HCT116 (cell line): ENCODE data around the gene NSMCE3. TPM values are rescaled to one million over a fixed set of nuclear protein-coding genes. Genes with fewer than 3 reads are reported as not detected.
"Not testable (repeated sequence)": the region's sequence is repeated elsewhere in the genome, so short reads cannot be mapped to it uniquely, and the experiment has no call there.

Experiments used
- ATAC-seq: fragments of 200-7000 bp; cut with Tn5 transposase; 2 replicates; pipeline ENCODE4 v1.9.1; 2020; ENCODE audit warnings: mild to moderate bottlenecking, moderate library complexity
- BruUV-seq: library from RNA; stranded (reverse); fragments of 400-500 nt; replicated peaks from 2 replicates; lab custom pipeline; 2021; lab: Mats Ljungman, UMichigan
- CTCF ChIA-PET: fragments of 300-600 bp; sonication (Branson Sonifier 250); formaldehyde crosslinking; loops from one replicate; lab custom pipeline; 2021; ENCODE audit warnings: antibody characterized with exemption; lab: Charles Lee
- POLR2A ChIA-PET: fragments of 300-600, 350-600 bp; sonication (Branson Sonifier 250); formaldehyde crosslinking; loops from one replicate; lab custom pipeline; 2021; ENCODE audit warnings: antibody characterized with exemption; lab: Charles Lee
- RAD21 ChIA-PET, 2 experiments: fragments of 300-600 bp; sonication (Branson Sonifier 250); formaldehyde crosslinking; loops; one replicate each; lab custom pipeline; 2023; ENCODE audit warnings: low total read pairs in 2 of 2; ENCODE audit not compliant: uncharacterized antibody in 2 of 2, unreplicated experiment in 2 of 2, low non-redundant PET in 1 of 2; lab: Charles Lee
- DNase-seq: peaks from one replicate; pipeline ENCODE4 v3.0.0-alpha.2; 2010; ENCODE audit warnings: low read depth, low spot score
- H2AFZ ChIP-seq: fragments of 200-600 bp; shearing (Covaris generic), sonication (generic); 2 replicates; pipeline ENCODE4 v1.6.1; 2017; ENCODE audit warnings: low read depth, mixed run types, mixed read lengths, antibody characterized with exemption, low read length; ENCODE audit not compliant: poor library complexity, severe bottlenecking
- H3K27ac ChIP-seq: 2 replicates; pipeline ENCODE4 v1.5.1; 2012; ENCODE audit warnings: low read depth, low read length
- H3K27me3 ChIP-seq: fragments of 200-600 bp; sonication (generic); 2 replicates; pipeline ENCODE4 v1.6.1; 2016; ENCODE audit warnings: mixed run types, low read length, mixed read lengths; ENCODE audit not compliant: insufficient read depth
- H3K36me3 ChIP-seq, 2 experiments: fragments of 200-500 bp in 1 of 2; fragments of 200-600 bp in 1 of 2; sonication (Bioruptor generic) in 1 of 2; sonication (generic) in 1 of 2; 2 replicates each; pipeline versions ENCODE4 v1.5.1 to v1.6.1; 2014 to 2016; ENCODE audit warnings: low read length in 2 of 2, inconsistent platforms in 1 of 2, mixed read lengths in 1 of 2, mixed run types in 1 of 2; ENCODE audit not compliant: insufficient read depth in 2 of 2, control insufficient read depth in 1 of 2
- H3K4me1 ChIP-seq, 2 experiments: fragments of 200-600 bp in 1 of 2; sonication (generic) in 1 of 2; 2 replicates each; pipeline versions ENCODE4 v1.5.1 to v1.6.1; 2012 to 2017; ENCODE audit warnings: low read length in 2 of 2, inconsistent platforms in 1 of 2, mild to moderate bottlenecking in 1 of 2, mixed read lengths in 1 of 2, mixed run types in 1 of 2, moderate library complexity in 1 of 2; ENCODE audit not compliant: insufficient read depth in 2 of 2, control insufficient read depth in 1 of 2
- H3K4me2 ChIP-seq: fragments of 200-600 bp; sonication (generic); 2 replicates; pipeline ENCODE4 v1.6.1; 2017; ENCODE audit warnings: mixed run types, low read length, mixed read lengths
- H3K4me3 ChIP-seq, 2 experiments: fragments of 200-600 bp in 1 of 2; sonication (generic) in 1 of 2; replicated peaks in 1 of 2; 2 replicates each; pipeline ENCODE4 v1.5.1; 2011 to 2016; ENCODE audit warnings: low read length in 2 of 2, control low read depth in 1 of 2, low read depth in 1 of 2, mild to moderate bottlenecking in 1 of 2, mixed read lengths in 1 of 2, mixed run types in 1 of 2
- H3K79me2 ChIP-seq: fragments of 200-600 bp; sonication (generic); 2 replicates; pipeline ENCODE4 v1.6.1; 2017; ENCODE audit warnings: mild to moderate bottlenecking, mixed run types, low read length, moderate library complexity, mixed read lengths; ENCODE audit not compliant: insufficient read depth
- H3K9ac ChIP-seq: fragments of 200-600 bp; sonication (generic); 2 replicates; pipeline ENCODE4 v1.6.1; 2016; ENCODE audit warnings: low read length, mixed read lengths
- H3K9me2 ChIP-seq: fragments of 200-600 bp; sonication (generic), shearing (Covaris generic); 2 replicates; pipeline ENCODE4 v1.6.1; 2017; ENCODE audit warnings: mixed run types, mild to moderate bottlenecking, moderate library complexity; ENCODE audit not compliant: insufficient read depth
- H3K9me3 ChIP-seq, 2 experiments: fragments of 200-500 bp in 1 of 2; fragments of 200-600 bp in 1 of 2; sonication (Bioruptor generic) in 1 of 2; sonication (generic) in 1 of 2; 2 replicates each; pipeline ENCODE4 v1.6.1; 2014 to 2017; ENCODE audit warnings: low read length in 2 of 2, mixed read lengths in 2 of 2, inconsistent platforms in 1 of 2, low read depth in 1 of 2, mild to moderate bottlenecking in 1 of 2, mixed run types in 1 of 2, moderate library complexity in 1 of 2; ENCODE audit not compliant: control insufficient read depth in 1 of 2, insufficient read depth in 1 of 2
- H4K20me1 ChIP-seq: fragments of 200-600 bp; sonication (generic), shearing (Covaris generic); 2 replicates; pipeline ENCODE4 v1.6.1; 2017; ENCODE audit warnings: mixed run types, mild to moderate bottlenecking, moderate library complexity; ENCODE audit not compliant: insufficient read depth
- CBX3 ChIP-seq: IDR thresholded peaks from 2 replicates; pipeline ENCODE4 v1.6.1; 2012; ENCODE audit warnings: low read depth
- CTCF ChIP-seq, 3 experiments: fragments of 200-600 bp in 1 of 3; sonication (generic) in 1 of 3; IDR thresholded peaks in 2 of 3; conservative IDR thresholded peaks in 1 of 3; 2 replicates each; pipeline ENCODE4 v1.5.1; 2012 to 2017; ENCODE audit warnings: low read depth in 2 of 3, low read length in 2 of 3, antibody characterized with exemption in 1 of 3, borderline replicate concordance in 1 of 3, control low read depth in 1 of 3, mild to moderate bottlenecking in 1 of 3, mixed read lengths in 1 of 3, mixed run types in 1 of 3, moderate library complexity in 1 of 3; ENCODE audit not compliant: insufficient read depth in 1 of 3
- EGR1 ChIP-seq: IDR thresholded peaks from 2 replicates; pipeline ENCODE4 v1.6.1; 2012; ENCODE audit warnings: low read depth
- FOSL1 ChIP-seq: IDR thresholded peaks from 2 replicates; pipeline ENCODE4 v1.6.1; 2012; ENCODE audit warnings: low read depth
- JUND ChIP-seq: IDR thresholded peaks from 2 replicates; pipeline ENCODE4 v1.6.1; 2012
- MAX ChIP-seq: IDR thresholded peaks from 2 replicates; pipeline ENCODE4 v1.6.1; 2012
- YY1 ChIP-seq: IDR thresholded peaks from 2 replicates; pipeline ENCODE4 v1.6.1; 2011; ENCODE audit warnings: low read length, low read depth, moderate library complexity, mild to moderate bottlenecking; ENCODE audit not compliant: insufficient replicate concordance; ENCODE audit errors: extremely low read depth
- ZBTB33 ChIP-seq: IDR thresholded peaks from 2 replicates; pipeline ENCODE4 v1.6.1; 2011; ENCODE audit warnings: mild to moderate bottlenecking, low read length, moderate library complexity; ENCODE audit not compliant: insufficient replicate concordance; ENCODE audit errors: extremely low read depth
- intact Hi-C: fragments of 100-400 bp; cut with micrococcal nuclease; formaldehyde crosslinking; loops from 2 replicates; pipeline ENCODE4 v1.10.0; 2022
- total RNA-seq: library from RNA; stranded (reverse); gene quantifications from one replicate; pipeline ENCODE4 v1.2.1, GENCODE V29; 2021; ENCODE audit not compliant: unreplicated experiment

Gene NSMCE3
- total RNA-seq, 1 experiment from 2014 or later = 5.7 TPM

GRCh38 chr15:29225534-29226234, 43.9 kb downstream of the NSMCE3 start:
- no peak for DNase-seq
- Histone ChIP-seq H3K9me2 (no peaks in the 10 kb centered on the region), H3K27me3 (peaks cover 48% of the 10 kb centered on the region), H2AFZ (no peak overlapping the region), H3K79me2 (no peaks in the 10 kb centered on the region), H3K9me3 (no peaks in the 10 kb centered on the region), H3K9ac (no peak overlapping the region), H4K20me1 (no peaks in the 10 kb centered on the region), H3K4me1 (no peaks in the 10 kb centered on the region), H3K4me2 (no peak overlapping the region), H3K36me3 (no peaks in the 10 kb centered on the region), H3K27ac (no peak overlapping the region), H3K4me3 (no peak overlapping the region)
- no TSS peak for BruUV-seq
- ChIA-PET POLR2A (no interaction called here), RAD21 (no interaction called here), CTCF (no interaction called here)
- ATAC-seq = no peak
- intact Hi-C loops = no loop called here
- TF ChIP-seq ZBTB33 (no peak), CBX3 (no peak), JUND (no peak), FOSL1 (no peak), YY1 (no peak), CTCF (IDR thresholded peaks at IDR 0.05 in 2 of 3, conservative IDR thresholded peaks at IDR 0.05 in 1 of 3; ENCODE audit: borderline replicate concordance in 1 of 3, insufficient read depth in 1 of 3, low read depth in 2 of 3, low read length in 2 of 3) (no peak), MAX (no peak), EGR1 (no peak)

GRCh38 chr15:29224987-29225363, 44.6 kb downstream of the NSMCE3 start:
- H3K27ac ChIP-seq, H3K36me3 ChIP-seq, H3K4me3 ChIP-seq, H3K9me3 ChIP-seq, DNase-seq, H3K4me1 ChIP-seq, POLR2A ChIA-PET, H3K9me2 ChIP-seq, H2AFZ ChIP-seq, H4K20me1 ChIP-seq, H3K79me2 ChIP-seq, intact Hi-C loops, H3K9ac ChIP-seq, RAD21 ChIA-PET, BruUV-seq, CTCF ChIA-PET, H3K4me2 ChIP-seq, ATAC-seq: not testable (repeated sequence)
- peaks cover 42% of the 10 kb centered on the region for H3K27me3 ChIP-seq
